Nephron (organoid): Measurements from ENCODE around the gene PDE6D.

Source experiments
- H3K27ac Mint-ChIP-seq, 3 experiments: 2 replicates each; pipeline ENCODE4 v1.8.0; 2020; ENCODE audit warnings: mixed read lengths in 3 of 3, mild to moderate bottlenecking in 2 of 3, moderate library complexity in 1 of 3
- H3K27me3 Mint-ChIP-seq: 2 replicates; pipeline ENCODE4 v1.8.0; 2021; ENCODE audit warnings: low read depth, mild to moderate bottlenecking, moderate library complexity, mixed read lengths
- H3K36me3 Mint-ChIP-seq: 2 replicates; pipeline ENCODE4 v1.8.0; 2020; ENCODE audit warnings: low read depth, mixed read lengths
- H3K4me1 Mint-ChIP-seq: 2 replicates; pipeline ENCODE4 v1.8.0; 2020; ENCODE audit warnings: mixed read lengths
- H3K4me3 Mint-ChIP-seq, 3 experiments: 2 replicates each; pipeline ENCODE4 v1.8.0; 2020; ENCODE audit warnings: mild to moderate bottlenecking in 3 of 3, mixed read lengths in 3 of 3, moderate library complexity in 2 of 3
- H3K9me3 Mint-ChIP-seq: 2 replicates; pipeline ENCODE4 v1.8.0; 2020; ENCODE audit warnings: mixed read lengths
- CTCF ChIP-seq, 3 experiments: fragments of 200-600 bp; sonication (generic); IDR thresholded peaks; one replicate each; pipeline ENCODE4 v1.5.0; 2021; ENCODE audit warnings: antibody characterized with exemption in 3 of 3; ENCODE audit not compliant: unreplicated experiment in 3 of 3

Gene PDE6D

GRCh38 chr2:231780909-231781797 lies at the start of gene PDE6D:
Gene PDE6D, minus strand, starts transcription at chr2:231781282. Its CDS starts 168 bp downstream, at chr2:231781114.
- no peak for TF ChIP-seq CTCF (IDR thresholded peaks at IDR 0.05; ENCODE audit: unreplicated experiment in 3 of 3)
- Mint-ChIP-seq H3K27me3 (no peaks in the 10 kb centered on the region), H3K36me3 (no peaks in the 10 kb centered on the region), H3K27ac (peak within 1 kb of the TSS; percentile 89 to 98 (median 95)), H3K9me3 (no peaks in the 10 kb centered on the region), H3K4me1 (peaks cover 49% of the 10 kb centered on the region), H3K4me3 (peak within 1 kb of the TSS; percentile 92 to 97 (median 95))

- no peak for TF ChIP-seq CTCF (IDR thresholded peaks at IDR 0.05; ENCODE audit: unreplicated experiment in 3 of 3)
- Mint-ChIP-seq H3K27me3 (no peaks in the 10 kb centered on the region), H3K4me3 (no peak overlapping the region), H3K4me1 (no peaks in the 10 kb centered on the region), H3K9me3 (peaks cover 2% of the 10 kb centered on the region), H3K27ac (no peak overlapping the region), H3K36me3 (no peaks in the 10 kb centered on the region)
Observed at GRCh38 chr2:231821908-231822307, 40.8 kb upstream of the PDE6D start.

- no peak for TF ChIP-seq CTCF (IDR thresholded peaks at IDR 0.05; ENCODE audit: unreplicated experiment in 3 of 3)
- no peak overlapping the region for H3K27ac Mint-ChIP-seq
- H3K4me1 Mint-ChIP-seq = no peaks in the 10 kb centered on the region
- H3K27me3 Mint-ChIP-seq = no peaks in the 10 kb centered on the region
- H3K9me3 Mint-ChIP-seq = peaks cover 8% of the 10 kb centered on the region
- peaks cover 7% of the 10 kb centered on the region for H3K36me3 Mint-ChIP-seq
- H3K4me3 Mint-ChIP-seq = no peak overlapping the region
Observed at GRCh38 chr2:231820786-231821303, 39.8 kb upstream of the PDE6D start.

GRCh38 chr2:231819447-231820042 lies 38.5 kb upstream of the PDE6D start:
- Mint-ChIP-seq H3K4me3 (no peak overlapping the region), H3K9me3 (peaks cover 16% of the 10 kb centered on the region), H3K36me3 (peaks cover 19% of the 10 kb centered on the region), H3K4me1 (no peaks in the 10 kb centered on the region), H3K27ac (no peak overlapping the region), H3K27me3 (no peaks in the 10 kb centered on the region)
- TF ChIP-seq CTCF (IDR thresholded peaks at IDR 0.05; ENCODE audit: unreplicated experiment in 3 of 3) = no peak

GRCh38 chr2:231816327-231817026 lies 35.4 kb upstream of the PDE6D start:
- H3K9me3 Mint-ChIP-seq = peaks cover 17% of the 10 kb centered on the region
- TF ChIP-seq CTCF (IDR thresholded peaks at IDR 0.05; ENCODE audit: unreplicated experiment in 3 of 3) = no peak
- H3K36me3 Mint-ChIP-seq = peaks cover 47% of the 10 kb centered on the region
- no peaks in the 10 kb centered on the region for H3K27me3 Mint-ChIP-seq
- H3K27ac Mint-ChIP-seq = no peak overlapping the region
- H3K4me3 Mint-ChIP-seq = no peak overlapping the region
- H3K4me1 Mint-ChIP-seq = no peaks in the 10 kb centered on the region
